ENCODE results near the gene CDIPT. TPM values are rescaled to one million over a fixed set of nuclear protein-coding genes. Genes with fewer than 3 reads are reported as not detected.
A peak's percentile ranks its signal among the peaks of the same experiment; 100 is the strongest.

The CDIPT gene
- total RNA-seq, 1 donor from 2014 or later = 52.1 TPM

DNA sequence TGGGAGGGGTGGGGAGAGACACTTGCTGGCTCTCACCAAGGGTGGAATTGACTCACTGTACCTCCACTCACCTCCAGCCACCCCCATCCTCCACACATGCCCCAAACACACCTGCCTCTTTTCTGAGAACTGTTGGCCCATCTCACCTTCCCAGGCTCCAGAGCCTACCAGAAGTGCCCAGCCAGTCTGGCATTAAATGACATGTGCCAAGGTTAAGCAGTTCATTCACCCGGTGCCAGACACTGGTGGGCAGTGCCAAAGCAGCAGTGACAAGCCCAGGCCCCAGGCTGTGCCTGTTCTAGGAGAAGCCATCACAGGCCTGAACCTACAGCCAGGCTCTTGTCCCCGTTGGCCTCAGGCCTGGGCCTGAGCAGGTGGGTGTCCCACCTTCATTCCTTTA, 31.5 kb downstream of the CDIPT start:
- DNase-seq (ENCODE audit: low read depth in 2 of 2) = no peak

GRCh38 chr16:29830774-29831173, 32.3 kb downstream of the CDIPT start:
- no peak for DNase-seq (ENCODE audit: low read depth in 2 of 2)

GRCh38 chr16:29826342-29826695, 36.7 kb downstream of the CDIPT start:
- no peak for DNase-seq (ENCODE audit: low read depth in 2 of 2)

GRCh38 chr16:29825145-29826044, 37.6 kb downstream of the CDIPT start:
- DNase-seq (ENCODE audit: low read depth in 2 of 2) = peak in 1 of 2 donors; percentile 67

- DNase-seq (ENCODE audit: low read depth in 2 of 2) = peak in 1 of 2 donors; percentile 86
Observed at GRCh38 chr16:29824589-29825144, 38.4 kb downstream of the CDIPT start.

- DNase-seq (ENCODE audit: low read depth in 2 of 2) = peak in 1 of 2 donors; percentile 80
Observed at GRCh38 chr16:29821643-29822115, 41.3 kb downstream of the CDIPT start.

DNA sequence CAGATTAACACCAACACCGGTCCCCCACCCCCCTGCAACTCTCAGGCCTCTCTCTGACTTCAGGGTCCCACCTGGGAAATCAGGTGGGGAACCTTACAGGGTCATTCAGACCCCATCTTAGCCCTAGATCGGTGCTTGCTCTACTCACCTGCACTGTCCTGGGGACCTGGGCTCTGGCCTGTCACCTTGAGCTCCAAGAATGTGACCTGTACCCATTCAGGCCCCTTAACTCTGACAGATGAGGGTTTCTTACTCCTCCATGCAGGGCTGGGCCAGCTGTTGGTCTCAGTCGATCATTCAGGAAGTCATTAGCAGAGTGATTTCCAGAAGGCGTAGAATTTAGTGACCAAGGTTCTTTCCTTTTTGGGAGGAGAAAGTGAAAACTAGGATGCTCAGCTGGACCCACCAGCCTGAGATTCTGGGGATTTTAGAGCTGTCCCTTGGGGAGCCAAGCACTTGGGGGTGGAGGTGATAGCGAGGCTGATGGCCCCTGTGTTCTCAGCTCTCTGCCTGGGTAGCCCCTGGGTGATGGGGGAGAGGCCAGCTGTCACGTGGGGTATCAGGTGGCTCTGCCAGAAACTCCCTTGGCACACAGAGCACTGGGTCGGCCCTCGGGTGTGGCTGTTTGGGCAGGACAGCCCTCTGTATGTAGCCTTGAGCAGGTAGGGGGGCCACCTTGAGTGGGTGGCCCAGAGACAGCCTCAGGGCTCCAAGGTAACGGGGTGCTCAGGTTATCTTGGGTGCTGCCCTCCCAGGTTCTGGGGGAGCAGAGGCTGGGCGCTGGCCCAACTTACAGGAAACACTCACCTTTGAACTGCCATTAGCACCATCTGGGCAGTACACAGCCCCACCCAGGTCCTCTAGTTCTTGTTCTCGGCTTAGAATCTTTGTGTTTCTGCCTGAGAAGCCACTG, 42.0 kb downstream of the CDIPT start:
- peak in 1 of 2 donors; percentile 57 for DNase-seq (ENCODE audit: low read depth in 2 of 2)

DNA sequence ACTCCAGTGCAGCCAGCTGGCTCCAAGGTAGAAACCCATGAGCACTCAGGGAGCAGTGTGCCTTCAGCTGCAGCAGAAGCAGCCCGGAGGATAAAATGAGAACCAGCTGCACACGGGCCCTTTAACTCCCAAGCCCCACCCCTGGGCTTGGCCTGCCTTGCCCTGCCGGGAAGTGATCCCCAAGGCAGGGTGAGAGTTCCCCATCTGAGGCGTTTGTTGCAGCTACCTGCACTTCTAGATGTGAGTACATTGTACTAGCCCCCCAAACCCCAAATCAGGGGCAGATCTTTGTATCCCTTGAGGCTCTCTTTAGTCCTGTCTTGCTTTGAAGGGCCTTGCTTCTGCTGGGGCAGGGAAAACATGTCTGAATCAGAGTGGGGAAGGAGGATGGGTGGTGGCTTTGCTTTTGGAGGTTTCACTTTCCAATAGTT, 42.7 kb downstream of the CDIPT start, which contains the start of gene MVP:
MVP (plus strand) TSS at position 192 of the 431 bp plus-strand sequence. CDS start 10,088 bp downstream, outside the sequence.
- DNase-seq (ENCODE audit: low read depth in 2 of 2) = peak in 1 of 2 donors; percentile 51

DNA sequence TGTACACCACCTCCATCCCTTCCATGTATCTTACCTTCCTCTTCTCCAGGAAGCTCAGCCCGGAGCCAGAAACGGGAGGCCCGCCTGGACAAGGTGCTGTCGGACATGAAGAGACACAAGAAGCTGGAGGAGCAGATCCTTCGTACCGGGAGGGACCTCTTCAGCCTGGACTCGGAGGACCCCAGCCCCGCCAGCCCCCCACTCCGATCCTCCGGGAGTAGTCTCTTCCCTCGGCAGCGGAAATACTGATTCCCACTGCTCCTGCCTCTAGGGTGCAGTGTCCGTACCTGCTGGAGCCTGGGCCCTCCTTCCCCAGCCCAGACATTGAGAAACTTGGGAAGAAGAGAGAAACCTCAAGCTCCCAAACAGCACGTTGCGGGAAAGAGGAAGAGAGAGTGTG, 43.5 kb downstream of the CDIPT start:
- no peak for DNase-seq (ENCODE audit: low read depth in 2 of 2)

- DNase-seq (ENCODE audit: low read depth in 2 of 2) = no peak
Observed at GRCh38 chr16:29818082-29818481, 44.9 kb downstream of the CDIPT start.

GRCh38 chr16:29816694-29817441, 46.2 kb downstream of the CDIPT start:
- peak in 1 of 2 donors; percentile 63 for DNase-seq (ENCODE audit: low read depth in 2 of 2)

DNA sequence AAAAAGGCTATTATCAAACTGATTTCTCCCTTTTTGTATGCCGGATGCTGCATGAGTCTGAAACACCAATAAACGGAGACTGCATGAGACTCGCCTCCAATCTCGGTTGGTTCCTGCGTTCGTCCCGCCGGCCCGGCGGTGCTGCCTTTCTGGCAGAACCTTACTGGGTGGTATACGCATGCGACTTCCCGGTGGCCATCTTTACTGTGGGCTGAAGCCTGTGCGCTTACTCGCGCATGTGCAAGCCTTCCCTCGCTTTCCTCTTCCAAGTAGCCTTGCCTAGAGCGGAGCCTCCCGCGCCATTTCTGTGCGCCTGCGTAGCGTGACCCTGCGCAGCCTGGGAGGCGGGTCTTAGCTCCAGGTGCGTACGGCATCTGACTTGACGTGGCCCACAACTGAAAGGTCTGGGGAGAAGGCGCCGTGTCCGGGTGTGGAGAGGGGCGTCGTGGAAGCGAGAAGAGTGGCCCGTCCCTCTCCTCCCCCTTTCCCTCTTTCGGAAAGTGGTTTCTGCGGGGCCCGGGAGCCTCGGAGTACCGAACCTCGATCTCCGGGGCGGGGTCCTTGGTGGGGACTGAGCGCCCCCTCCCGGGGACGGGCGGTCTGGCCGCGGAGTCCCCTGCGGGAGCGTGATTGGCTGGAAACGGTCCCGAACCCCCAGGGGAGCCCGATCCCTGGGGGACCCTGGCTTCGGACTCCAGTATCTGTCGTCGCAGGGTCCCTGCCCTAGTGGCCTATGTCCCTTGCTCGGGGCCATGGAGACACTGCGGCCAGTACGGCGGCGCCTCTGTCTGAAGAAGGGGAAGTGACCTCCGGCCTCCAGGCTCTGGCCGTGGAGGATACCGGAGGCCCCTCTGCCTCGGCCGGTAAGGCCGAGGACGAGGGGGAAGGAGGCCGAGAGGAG, 47.0 kb downstream of the CDIPT start, which contains the start of gene PAGR1:
PAGR1 (plus strand) TSS at position 360 of the 901 bp plus-strand sequence; CDS start at position 734, 374 bp downstream.
- peak; percentile 99 to 100 for DNase-seq (ENCODE audit: low read depth in 2 of 2)

DNA sequence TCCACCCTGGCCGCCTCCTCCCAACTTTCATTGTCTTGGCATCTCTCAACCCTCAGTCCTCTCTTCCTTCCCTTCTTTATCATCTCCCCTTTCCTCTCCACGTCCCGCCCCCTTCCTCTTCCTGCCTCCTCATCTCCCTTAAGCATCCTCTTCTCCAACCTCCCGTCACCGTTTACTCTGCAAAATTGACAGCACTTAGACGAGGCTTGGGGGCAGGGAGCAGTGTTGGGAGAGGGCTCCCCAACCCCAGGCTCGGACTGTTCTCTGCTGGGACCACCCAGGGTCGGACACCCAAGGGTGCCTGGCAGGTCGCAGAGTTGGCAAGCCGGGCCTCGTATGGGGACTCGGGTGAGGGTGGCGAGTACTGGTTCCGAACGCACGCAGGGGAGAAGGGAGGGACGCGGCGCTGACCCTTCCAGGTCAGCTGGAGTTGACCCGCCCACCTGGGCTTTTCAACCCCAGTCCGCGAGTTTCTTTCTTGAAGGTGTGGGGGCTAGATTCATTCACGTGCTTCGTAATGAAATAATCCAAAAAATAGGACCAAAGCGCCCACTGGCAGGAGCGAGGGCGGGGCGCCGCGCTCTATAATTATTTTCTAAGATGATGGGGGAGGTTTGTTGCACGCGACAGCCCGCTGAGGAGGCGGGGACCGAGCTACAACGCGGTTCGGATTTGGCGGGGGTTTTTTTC, 47.8 kb downstream of the CDIPT start:
- DNase-seq (ENCODE audit: low read depth in 2 of 2) = peak in 1 of 2 donors; percentile 33

GRCh38 chr16:29814592-29814991, 48.4 kb downstream of the CDIPT start:
- no peak for DNase-seq (ENCODE audit: low read depth in 2 of 2)

DNA sequence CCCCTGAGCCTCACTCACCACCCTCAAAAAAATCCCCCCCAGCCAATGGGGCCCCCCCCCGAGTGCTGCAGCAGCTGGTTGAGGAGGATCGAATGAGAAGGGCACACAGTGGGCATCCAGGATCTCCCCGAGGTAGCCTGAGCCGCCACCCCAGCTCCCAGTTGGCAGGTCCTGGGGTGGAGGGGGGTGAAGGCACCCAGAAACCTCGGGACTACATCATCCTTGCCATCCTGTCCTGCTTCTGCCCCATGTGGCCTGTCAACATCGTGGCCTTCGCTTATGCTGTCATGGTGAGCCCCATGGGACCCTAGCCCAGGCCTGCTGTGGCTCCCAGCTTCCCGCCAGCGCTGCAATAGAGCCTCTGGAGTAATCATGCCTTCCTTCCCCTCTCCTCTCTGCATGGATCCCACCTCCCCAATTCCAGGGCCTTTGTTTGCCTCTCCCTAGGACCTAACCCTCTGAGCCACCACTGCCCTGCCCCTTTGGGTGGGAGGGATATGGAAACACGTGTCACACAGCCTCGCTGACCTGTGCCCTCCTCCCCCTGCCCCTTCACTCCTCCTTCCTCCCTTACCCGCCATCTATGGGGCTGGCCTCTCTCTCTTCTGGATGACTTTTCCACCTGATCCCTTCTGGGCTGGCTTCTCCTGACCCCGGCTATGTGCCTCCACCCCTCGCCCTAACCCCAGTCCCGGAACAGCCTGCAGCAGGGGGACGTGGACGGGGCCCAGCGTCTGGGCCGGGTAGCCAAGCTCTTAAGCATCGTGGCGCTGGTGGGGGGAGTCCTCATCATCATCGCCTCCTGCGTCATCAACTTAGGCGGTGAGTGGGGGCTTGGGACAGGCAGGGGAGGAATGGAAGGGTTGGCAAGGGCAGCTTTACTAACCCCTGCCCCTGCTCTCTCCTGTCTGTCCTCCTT, 49.1 kb downstream of the CDIPT start:
- DNase-seq (ENCODE audit: low read depth in 2 of 2) = no peak

- DNase-seq (ENCODE audit: low read depth in 2 of 2) = no peak
Observed at GRCh38 chr16:29812754-29813643, 50.0 kb downstream of the CDIPT start.
